Fibroblast of upper back skin (primary cell): ENCODE measurements around the gene ZNF735.
"Not testable (repeated sequence)": the region's sequence is repeated elsewhere in the genome, so short reads cannot be mapped to it uniquely, and the experiment has no call there.

Source experiments
- DNase-seq: peaks from one replicate; pipeline ENCODE4 v3.0.0-alpha.2; 2013

ZNF735 gene

DNA sequence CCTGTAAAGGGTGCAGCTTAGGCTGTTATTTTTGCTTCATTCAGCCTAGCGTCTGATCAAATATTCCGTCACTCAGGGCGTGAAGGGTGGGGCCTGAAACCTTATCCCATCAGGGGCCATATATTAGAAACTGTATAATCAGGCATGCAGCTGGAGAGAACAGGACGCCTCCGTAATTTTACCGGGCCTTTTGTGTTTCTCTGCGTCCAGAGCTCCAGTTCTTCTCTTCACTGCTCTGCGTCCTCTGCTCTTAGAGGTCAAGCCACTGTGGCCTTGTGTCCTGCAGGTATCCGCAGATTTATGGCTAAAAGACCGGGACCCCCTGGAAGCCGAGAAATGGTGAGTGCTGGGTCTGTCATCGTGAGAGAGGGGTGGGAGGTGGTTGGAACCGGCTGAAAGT is at the start of gene ZNF735:
ZNF735 (plus strand) TSS at position 301 of the 400 bp plus-strand sequence; CDS start at position 301, 0 bp downstream.
- no peak for DNase-seq

DNA sequence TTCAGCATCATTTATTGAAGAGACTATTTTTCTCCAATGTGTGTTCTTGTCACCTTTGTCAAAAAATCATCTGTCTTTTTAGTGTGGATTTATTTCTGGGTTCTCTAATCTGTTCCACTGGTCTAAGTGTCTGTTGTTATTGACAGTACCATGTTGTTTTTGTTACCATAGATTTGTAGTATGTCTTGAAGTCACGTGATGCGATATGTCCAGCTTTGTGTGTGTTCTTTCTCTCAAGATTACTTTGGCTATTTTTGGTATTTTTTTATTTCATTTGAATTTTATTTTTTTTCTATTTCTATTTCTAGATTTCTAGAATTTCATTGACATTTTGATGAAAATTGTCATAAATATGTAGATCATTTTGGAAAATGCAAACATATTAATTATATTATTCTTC is 36.0 kb upstream of the ZNF735 start:
- not testable (repeated sequence) for DNase-seq

DNA sequence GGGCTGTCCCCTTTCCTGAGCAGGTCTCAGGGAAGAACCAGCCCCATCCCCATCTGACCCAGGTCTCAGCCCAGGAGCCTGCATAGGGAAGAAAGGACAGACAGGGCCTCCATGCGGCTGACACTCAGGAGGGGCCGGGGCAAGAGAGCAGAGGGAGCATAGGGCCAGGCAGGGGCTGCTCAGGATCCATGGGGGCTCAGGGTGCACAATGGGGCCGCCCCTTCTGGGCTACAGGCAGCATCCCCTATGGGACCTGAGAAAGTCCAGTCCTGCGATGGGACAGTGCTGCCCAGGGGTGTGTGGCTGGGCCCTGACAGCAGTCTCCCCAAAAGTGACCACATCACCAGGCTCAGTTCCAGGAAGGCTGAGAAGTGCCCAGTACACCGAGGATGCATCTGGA is 32.7 kb upstream of the ZNF735 start:
- DNase-seq = no peak

DNA sequence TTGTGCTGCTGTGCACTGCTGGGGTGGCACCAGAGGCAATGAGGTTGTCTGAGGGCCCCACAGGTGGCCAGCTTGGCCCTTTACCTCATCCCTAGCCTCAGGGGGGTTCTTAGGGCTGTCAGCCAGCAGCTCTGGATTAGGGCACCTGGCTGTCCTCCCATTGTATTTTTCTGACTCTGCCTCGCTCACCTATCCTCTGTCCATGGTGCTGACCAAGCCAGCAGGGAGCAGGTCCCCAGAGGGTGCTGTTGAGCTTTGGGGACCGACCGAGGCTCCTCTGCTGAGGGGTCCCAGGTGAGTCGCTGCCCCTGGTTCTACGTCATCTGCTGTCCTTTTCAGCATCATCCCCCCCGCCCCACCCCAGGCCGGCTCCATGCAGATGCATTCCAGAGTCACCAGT is 32.1 kb upstream of the ZNF735 start:
- DNase-seq = no peak

DNA sequence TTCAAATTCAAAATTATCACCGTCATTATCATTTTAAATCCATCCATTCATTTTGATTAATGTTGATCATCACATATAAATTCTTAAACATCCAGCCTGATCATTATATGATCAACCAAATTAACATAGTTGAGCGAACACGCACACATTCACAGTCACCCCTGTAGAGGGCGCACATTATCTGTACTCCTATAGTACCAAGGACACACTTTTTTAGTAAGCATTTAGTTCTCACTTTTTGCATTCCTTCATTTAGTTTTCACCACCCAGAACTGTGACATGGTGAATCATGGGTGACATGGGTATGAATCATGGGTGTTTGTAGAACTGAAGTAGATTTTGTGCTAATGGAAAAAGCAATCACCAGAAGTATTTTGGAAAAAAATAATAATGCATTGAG is 26.0 kb upstream of the ZNF735 start:
- DNase-seq = no peak

DNA sequence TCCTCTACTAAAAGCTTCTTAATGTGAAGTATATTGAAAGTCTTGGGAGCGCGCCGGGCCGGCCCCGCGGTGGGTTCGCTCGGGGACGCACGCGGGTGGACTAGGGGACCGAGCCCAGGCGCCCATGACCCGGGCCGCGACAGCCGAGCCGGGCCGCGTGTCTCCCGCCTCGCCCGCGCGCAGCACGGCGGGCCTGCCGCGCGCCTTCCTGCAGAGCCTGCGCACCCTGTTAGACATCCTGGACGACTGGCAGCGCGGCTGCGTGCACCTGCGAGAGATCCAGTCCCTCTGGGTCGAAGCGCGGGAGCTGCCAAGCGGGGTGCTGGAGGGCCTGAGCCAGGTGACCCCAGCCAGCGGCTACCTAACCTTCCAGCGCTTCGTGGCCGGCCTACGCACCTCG is 25.4 kb upstream of the ZNF735 start:
- DNase-seq = no peak

DNA sequence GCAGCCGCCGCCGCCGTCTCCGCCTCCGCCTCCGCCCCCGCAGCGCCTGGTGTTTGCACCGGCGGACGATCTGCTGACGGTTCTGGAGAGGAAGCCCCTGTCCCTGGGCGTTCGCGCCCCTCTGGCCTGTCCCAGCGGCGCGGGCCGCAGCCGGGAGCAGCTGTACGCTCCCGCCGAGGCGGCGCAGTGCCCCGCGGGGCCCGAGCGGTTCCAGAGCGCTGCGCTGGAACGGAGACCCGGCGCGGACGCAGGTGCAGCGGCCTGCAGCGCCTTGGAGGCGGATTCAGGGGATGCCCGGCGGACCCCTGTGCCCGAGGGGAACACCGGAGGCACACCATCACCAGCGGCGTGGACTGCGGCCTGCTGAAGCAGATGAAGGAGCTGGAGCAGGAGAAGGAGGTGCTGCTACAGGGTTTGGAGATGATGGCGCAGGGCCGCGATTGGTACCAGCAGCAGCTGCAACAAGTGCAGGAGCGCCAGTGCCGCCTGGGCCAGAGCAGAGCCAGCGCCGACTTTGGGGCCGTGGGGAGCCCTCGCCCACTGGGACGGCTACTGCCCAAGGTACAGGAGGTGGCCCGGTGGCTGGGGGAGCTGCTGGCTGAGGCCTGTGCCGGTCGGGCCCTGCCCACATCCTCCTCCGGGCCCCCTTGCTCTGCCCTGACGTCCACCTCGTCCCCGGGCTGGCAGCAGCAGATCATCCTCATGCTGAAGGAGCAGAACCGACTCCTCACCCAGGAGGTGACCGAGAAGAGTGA is 24.8 kb upstream of the ZNF735 start:
- no peak for DNase-seq

DNA sequence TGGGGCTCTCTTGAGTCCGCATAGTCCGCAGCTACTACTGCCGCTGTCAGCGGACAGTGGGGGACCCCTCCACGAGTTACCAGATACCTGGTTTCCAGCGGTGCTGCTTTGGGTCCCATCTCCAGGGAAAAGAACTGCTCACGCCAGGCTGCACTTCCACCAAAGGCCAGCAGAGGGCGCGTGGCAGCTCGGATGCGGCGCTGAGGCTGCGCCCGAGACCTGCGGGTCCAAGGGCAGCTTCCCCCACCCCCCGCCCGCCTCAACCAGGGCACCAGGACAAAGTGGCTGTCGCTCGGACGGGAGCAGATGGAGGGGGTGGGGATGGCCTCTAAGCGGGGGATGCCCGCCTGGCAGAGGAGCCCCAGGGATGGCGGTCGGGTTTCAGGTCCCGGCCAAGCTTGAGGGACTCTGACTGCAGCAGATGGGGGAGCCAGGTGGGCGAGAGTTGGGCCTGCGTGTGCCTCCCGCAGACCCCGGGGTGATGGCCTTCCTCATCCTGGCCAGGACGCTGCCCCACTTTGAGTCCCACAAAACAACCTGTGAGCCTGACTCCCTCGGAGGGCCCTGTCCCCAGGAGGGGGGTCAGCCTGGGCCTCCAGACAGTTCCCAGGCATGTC is 23.8 kb upstream of the ZNF735 start:
- DNase-seq = no peak

DNA sequence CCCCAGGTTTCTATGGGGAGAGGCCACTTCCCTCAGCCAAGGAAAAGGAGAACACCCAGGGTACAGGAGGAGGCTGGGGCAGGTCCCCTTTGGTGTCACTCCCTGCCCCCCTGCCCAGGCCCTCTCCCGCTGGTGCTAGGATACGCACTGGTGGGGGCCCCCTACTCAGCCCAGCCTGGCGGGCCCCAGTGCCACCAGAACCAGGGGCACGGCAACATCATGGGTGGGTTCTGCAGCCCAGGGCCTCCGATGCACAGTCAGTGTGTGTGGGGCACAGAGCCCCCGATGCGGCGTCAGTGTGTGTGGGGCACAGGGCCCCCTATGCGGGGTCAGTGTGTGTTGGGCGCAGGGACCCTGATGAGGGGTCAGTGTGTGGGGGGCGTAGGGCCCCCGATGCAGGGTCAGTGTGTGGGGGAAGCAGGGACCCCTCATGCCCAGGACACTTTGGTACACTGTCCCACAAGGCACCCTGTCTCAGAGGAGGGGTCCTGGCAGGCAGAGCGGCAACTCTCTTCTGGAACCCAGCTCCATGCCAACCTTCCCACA is 23.1 kb upstream of the ZNF735 start:
- DNase-seq = no peak

DNA sequence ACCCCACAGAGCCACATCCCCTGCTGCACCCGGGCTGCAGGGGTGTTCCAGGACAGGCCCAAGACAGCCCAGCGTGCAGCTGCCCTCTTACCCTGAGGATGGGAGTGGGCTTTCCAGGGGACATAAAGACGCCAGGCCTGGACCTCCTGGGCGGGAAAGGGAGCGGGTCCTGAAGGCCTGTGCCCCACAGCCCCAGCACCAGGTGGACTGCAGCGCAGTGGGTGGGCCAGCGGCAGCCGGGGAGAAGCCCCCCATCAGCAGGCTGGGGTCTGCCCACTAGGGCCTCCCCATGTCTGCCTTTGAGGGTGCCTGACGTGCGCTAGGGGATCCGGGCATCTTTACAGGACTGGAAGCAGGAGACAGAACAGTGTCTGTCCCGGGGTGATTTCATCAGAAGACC is 22.6 kb upstream of the ZNF735 start:
- no peak for DNase-seq

DNA sequence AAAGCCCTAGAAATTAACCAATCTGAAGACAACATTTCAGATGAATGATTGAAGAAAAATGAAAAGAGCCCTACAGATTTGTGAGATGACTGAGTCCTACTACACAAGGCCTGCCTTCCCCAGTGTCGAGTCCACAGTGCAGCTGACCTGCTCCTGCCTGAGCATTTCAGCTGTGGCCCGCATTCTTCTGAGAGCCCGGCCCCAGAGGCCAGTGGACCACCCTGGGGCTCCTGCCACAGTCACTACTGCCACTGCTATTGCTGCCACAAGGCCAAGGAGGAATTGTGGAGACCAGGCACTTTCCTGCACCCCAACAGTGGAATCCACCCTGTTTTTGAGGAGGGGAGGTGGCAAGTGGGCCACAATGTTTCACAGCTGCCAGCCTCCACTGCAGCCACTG is 19.6 kb upstream of the ZNF735 start:
- no peak for DNase-seq

DNA sequence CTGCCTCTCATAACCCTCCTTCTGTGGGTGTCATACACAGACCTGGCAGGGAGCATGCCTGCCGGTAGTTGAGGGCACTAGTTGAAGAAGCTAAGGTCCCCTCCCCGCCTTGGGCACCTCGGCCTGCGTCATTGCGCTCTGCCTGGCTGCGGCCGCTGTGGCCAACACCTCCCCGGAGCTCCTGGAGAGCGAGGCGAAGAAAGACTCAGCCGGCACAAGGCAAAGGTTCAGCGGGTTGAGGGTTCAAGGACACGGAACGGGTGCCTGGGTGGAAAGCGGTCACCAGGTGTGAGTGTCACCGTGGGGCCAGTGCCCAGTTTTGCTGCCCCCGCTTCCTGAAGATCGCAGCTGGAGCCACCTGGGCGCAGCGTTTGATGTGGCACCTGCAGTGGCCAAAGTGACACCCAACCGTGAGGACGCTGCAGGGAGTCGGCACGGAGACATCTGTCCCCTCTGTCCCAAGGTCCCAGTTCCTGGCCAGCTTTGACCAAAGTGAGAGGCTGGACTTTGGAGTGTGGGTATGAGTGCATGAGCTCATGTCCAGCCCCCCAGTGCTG is 14.8 kb upstream of the ZNF735 start:
- no peak for DNase-seq

DNA sequence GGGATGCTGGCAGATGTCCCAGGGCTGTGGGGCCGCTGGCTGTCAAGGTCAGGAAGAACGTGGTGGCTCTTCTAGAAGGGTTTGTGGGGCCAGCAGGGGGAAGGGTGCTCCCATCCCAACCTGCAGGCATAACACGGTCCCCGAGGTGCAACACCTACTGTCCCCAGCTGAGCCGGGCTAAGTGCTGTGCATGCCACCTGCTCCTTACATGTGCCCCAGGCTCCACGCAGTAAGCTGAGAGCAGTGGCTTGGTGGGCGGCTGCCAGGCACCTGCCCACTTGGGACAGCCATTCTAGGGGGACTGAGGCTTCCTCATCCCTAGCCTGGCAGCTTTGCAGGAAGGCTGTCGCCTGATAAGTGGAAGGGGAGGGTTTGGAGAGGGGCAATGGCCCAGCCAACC is 14.2 kb upstream of the ZNF735 start:
- no peak for DNase-seq

DNA sequence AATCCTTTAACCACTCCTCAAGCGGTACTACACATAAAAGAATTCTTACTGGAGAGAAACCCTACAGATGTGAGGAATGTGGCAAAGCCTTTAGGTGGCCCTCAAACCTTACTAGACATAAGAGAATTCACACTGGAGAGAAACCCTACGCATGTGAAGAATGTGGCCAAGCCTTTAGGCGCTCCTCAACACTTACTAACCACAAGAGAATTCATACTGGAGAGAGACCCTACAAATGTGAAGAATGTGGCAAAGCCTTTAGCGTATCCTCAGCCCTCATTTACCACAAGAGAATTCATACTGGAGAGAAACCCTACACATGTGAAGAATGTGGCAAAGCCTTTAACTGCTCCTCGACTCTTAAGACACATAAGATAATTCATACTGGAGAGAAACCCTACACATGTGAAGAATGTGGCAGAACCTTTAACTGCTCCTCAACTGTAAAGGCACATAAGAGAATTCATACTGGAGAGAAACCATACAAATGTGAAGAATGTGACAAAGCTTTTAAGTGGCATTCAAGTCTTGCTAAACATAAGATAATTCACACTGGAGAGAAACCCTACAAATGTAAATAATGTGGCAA is 12.8 kb downstream of the ZNF735 start:
- DNase-seq = not testable (repeated sequence)

DNA sequence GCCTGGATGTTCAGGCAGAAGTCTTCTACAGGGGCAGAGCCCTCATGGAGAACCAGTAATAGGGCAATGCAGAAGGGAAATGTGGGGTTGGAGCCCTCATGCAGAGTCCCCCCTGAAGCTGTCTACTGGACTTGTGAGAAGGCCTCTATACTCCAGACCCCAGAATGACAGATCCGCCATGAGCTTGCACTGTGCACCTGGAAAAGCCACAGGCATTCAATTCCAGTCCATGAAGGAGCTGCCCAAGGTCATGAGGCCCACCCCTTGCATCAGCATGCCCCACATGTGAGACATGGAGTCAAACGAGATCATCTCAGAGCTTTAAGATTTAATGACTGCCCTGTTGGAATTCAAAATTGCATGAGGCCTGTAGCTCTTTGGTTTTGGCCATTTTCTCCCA is 16.4 kb downstream of the ZNF735 start:
- DNase-seq = no peak

DNA sequence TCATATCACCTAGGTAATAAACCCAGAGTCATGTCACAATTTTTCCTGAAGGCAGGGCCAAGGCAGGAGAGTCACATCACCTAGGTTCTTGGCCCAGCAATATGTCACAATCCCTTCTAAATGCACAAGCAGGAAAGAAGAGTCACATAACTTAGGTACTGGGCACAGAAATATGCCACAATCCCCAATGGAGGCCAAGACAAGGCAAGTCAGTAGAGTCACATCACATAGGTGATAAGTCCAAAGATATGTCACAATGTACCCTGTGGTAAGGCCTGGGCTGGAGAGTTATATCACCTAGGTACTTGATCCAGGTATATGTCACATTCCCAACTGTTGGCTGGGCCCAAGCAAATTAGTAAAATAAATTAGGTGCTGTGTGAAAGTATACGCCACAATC is 21.2 kb downstream of the ZNF735 start, which contains the start of gene ZNF679:
ZNF679 (plus strand) TSS at position 301 of the 400 bp plus-strand sequence. CDS start 20,644 bp downstream, outside the sequence.
- DNase-seq = not testable (repeated sequence)

DNA sequence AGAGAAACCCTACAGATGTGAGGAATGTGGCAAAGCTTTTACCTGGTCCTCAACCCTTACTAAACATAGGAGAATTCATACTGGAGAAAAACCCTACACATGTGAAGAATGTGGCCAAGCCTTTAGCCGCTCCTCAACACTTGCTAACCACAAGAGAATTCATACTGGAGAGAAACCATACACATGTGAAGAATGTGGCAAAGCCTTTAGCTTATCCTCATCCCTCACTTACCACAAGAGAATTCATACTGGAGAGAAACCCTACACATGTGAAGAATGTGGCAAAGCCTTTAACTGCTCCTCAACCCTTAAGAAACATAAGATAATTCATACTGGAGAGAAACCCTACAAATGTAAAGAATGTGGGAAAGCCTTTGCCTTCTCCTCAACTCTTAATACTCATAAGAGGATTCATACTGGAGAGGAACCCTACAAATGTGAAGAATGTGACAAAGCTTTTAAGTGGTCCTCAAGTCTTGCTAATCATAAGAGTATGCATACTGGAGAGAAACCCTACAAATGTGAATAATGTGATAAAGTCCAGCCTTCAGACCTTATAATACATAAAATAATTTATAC is 59.4 kb downstream of the ZNF735 start:
- no peak for DNase-seq
